ENCODE measurements around the gene EXOC5.

The EXOC5 gene

DNA sequence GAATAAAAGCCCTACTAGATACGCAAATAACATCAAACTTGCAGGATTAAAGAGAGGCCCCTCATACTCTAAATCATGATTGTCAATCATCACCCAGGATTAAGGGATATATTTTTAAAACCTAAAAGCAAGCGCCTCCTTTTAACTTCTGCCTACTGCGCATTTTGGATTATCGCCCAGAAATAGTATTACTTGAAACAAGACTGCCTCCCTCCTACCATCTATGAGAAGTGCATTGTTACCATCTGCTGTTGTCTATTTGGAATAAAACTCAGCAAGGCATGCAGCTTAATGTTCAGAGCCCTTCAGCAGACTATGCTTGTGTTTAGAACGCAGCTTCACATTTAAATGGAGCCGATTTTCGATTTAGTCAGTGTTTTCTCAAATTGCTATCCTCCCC is 79.6 kb downstream of the EXOC5 start:
- peak; percentile 50 for DNase-seq (ENCODE audit: low read depth)
- TF ChIP-seq, protein P1, sequence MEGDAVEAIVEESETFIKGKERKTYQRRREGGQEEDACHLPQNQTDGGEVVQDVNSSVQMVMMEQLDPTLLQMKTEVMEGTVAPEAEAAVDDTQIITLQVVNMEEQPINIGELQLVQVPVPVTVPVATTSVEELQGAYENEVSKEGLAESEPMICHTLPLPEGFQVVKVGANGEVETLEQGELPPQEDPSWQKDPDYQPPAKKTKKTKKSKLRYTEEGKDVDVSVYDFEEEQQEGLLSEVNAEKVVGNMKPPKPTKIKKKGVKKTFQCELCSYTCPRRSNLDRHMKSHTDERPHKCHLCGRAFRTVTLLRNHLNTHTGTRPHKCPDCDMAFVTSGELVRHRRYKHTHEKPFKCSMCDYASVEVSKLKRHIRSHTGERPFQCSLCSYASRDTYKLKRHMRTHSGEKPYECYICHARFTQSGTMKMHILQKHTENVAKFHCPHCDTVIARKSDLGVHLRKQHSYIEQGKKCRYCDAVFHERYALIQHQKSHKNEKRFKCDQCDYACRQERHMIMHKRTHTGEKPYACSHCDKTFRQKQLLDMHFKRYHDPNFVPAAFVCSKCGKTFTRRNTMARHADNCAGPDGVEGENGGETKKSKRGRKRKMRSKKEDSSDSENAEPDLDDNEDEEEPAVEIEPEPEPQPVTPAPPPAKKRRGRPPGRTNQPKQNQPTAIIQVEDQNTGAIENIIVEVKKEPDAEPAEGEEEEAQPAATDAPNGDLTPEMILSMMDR (conservative IDR thresholded peaks at IDR 0.05; ENCODE audit: low read length): peak; percentile 45
- no peak overlapping the region for H3K4me3 ChIP-seq (ENCODE audit: low read length)

DNA sequence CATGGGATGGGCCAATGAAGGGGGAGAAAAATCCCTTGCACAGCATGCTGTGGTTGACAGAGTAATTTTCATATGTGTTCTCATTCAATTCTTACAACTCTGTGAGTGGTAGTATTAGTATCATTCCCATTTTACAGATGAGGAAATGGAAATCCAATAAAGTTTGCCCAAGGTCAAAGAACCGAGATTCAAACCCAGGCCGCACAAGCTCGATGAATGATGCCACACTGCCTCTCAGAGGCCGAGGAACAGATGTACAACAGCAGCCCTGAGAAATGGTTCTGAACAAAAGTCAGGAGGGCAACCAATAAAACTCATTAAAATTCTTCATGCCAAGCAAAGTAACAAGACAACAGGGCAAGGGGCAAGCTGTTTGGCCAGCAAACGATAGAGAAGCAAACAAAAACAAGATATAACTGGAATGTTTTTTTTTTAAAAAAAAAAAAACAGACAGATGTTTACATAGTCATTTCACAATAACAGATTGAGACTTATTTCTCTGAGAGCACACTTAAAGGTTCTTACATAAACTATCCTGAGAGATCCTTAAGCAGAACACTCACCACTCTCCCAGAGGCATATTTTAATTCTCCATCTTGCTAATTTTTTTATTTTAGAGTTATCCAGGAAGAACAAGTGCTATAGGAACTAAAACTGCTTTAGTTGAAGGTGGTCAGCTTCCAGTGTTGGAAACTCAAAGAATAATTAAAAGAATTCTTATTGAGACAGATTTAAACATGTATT is 85.8 kb downstream of the EXOC5 start:
- no peak overlapping the region for H3K4me3 ChIP-seq (ENCODE audit: low read length)
- TF ChIP-seq, protein P1 (conservative IDR thresholded peaks at IDR 0.05; ENCODE audit: low read length): peak; percentile 28
- DNase-seq (ENCODE audit: low read depth): no peak

DNA sequence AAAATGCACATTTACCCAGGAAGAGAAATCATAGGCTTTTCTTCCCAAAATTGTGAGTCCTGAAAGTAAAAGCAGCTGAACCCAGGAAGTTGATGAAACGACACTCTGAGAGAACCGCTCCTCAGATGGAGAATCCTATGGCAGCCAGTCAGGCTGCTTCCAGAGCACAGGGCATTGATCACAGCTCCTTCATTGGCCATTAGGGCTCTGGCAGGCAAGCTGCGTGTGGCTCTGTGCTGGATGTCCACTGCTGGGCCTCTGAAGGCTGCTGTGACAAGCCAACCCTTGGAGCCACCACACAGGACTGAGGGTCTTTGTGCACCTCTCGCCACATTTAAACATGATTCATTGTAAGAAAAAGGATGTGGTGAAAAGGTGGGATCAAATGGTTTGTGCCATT is 89.4 kb downstream of the EXOC5 start:
- no peak overlapping the region for H3K4me3 ChIP-seq (ENCODE audit: low read length)
- no peak for DNase-seq (ENCODE audit: low read depth)
- TF ChIP-seq, protein P1 (conservative IDR thresholded peaks at IDR 0.05; ENCODE audit: low read length): no peak

DNA sequence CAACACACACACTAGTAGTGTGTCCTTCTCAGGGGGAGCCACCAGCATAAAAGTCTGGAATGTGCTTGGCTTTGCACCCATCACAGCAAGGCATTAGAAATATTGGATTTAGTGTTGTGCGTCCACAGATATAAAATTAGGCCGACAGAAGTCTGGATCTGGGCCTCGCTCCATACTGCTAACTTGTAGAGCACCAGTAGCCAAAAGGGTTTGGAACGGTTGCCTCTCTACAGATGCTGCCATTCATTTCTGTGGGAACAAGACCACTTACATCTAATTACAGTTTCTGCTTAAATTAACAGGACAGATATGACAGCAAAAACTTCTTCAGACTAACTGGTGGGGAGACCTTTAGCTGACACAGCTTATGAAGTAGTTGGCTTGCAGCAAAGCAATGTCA is 94.2 kb downstream of the EXOC5 start:
- no peak for DNase-seq (ENCODE audit: low read depth)
- TF ChIP-seq, protein P1 (conservative IDR thresholded peaks at IDR 0.05; ENCODE audit: low read length): no peak
- H3K4me3 ChIP-seq (ENCODE audit: low read length): no peak overlapping the region

DNA sequence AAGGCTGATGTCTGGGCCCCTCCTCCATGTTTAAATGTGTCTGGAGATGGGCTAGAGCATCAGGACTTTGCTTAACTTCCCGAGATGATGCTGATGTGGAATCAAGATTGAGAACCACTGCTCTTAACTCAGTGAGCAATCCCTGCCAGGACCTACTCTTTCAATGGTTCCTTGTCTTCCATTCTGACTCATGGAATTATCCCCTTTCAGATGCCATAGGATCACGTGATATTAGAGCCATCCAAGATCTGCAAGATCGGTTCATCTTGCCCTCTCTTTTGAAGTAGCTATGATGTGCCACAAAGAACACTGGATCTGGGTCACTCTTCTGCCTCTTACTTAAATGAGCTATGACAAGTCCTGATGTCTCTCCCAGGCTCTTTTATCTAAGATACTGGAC is 96.8 kb downstream of the EXOC5 start:
- no peak overlapping the region for H3K4me3 ChIP-seq (ENCODE audit: low read length)
- TF ChIP-seq, protein P1 (conservative IDR thresholded peaks at IDR 0.05; ENCODE audit: low read length): no peak
- DNase-seq (ENCODE audit: low read depth): no peak

DNA sequence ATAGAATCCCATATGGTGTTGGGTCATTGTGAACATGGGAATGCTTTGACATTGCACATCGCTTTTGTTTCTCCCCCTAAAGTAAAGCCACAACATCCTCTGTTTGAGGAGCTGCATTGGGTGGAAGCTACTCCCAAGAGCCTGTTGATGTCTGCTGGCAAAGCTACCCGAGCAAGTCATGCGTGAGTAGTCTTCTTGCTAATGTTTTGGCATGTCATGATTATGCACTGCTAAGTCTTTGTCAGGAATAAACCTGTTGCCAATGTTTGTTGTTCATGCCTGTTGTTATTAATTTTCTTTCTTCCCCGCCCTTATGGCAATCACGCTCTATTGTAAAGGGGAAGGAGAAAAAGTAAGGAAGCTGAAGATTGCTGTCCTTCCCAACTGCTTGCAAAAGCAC is 97.3 kb downstream of the EXOC5 start:
- TF ChIP-seq, protein P1 (conservative IDR thresholded peaks at IDR 0.05; ENCODE audit: low read length): no peak
- no peak for DNase-seq (ENCODE audit: low read depth)
- no peak overlapping the region for H3K4me3 ChIP-seq (ENCODE audit: low read length)

DNA sequence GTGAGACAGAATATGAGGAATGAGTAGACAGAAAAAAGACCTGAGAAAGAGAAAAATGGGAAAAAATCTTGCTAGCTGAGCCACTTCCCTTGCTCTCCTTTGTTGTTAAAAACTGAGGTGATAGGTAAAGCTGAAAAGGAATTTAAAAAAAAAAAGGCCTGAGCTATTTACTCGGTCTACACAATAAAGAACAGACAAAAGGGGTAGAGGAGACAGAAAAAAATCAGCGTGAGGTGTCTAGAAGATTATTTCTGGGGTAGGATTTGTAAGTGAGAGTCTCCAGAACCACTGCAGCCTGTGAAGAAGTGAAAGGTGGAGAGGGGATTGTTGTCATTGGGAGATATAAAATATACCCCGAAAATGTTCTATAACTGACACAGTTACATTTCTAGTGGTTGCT is 98.8 kb downstream of the EXOC5 start:
- no peak overlapping the region for H3K4me3 ChIP-seq (ENCODE audit: low read length)
- DNase-seq (ENCODE audit: low read depth): no peak
- TF ChIP-seq, protein P1 (conservative IDR thresholded peaks at IDR 0.05; ENCODE audit: low read length): no peak

Measured in AG10803 (cell line).